GM19328 (cell line): Measurements from ENCODE around the gene BMI1.

Source experiments
- ATAC-seq: cut with Tn5 transposase; IDR thresholded peaks from one replicate; pipeline ENCODE4 v1.9.1; 2021; ENCODE audit warnings: mild to moderate bottlenecking, moderate library complexity; ENCODE audit not compliant: unreplicated experiment

BMI1 gene

DNA sequence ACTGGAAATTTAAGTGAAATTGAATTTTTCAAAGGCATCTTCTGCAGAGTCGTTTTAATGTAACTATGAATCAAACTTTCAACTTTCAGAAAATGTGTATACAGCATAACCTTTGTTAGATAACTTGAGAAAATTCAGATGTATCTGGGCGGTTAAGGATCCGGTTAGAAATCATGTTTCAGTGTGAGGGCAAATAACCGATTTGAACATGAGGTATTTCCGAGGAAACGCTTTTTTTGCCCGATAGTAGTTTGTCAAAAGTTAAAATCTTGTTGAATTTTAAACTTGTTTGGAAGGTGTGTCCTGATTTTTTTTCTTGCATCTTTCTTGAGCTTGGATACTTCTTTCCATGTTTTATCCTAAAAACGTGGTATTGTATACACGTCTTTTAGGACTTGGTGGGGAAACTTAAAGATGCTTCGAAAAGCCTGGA is 1.3 kb upstream of the BMI1 start:
- ATAC-seq: no peak

DNA sequence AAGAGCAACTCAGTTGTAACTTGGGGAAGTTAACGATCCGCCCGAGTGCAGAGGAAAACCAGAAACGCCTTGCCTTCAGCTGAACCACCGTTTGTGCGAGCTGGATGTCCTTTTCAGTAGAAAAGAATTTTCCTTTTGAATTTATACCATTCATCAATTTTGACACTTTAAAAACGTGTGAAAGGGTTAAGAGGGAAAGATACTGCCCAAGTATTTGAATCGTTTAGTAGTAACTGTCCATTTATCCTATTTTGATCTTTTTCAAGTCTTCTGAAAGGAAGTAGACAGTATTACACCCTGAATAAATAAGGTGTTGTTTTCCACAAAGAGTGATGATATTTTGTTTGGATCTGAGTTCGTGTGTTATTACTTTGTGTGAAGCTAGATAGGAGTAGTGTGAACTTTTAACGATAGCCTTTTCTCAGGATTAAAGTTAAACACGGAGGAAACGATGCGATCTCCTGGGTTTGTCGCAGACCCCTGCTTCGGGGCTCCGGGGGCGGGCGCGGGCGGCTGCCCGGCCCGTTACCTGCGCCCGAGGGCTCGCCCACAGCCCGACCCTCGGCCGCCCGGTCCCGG is 830 bp upstream of the BMI1 start:
- ATAC-seq: no peak

DNA sequence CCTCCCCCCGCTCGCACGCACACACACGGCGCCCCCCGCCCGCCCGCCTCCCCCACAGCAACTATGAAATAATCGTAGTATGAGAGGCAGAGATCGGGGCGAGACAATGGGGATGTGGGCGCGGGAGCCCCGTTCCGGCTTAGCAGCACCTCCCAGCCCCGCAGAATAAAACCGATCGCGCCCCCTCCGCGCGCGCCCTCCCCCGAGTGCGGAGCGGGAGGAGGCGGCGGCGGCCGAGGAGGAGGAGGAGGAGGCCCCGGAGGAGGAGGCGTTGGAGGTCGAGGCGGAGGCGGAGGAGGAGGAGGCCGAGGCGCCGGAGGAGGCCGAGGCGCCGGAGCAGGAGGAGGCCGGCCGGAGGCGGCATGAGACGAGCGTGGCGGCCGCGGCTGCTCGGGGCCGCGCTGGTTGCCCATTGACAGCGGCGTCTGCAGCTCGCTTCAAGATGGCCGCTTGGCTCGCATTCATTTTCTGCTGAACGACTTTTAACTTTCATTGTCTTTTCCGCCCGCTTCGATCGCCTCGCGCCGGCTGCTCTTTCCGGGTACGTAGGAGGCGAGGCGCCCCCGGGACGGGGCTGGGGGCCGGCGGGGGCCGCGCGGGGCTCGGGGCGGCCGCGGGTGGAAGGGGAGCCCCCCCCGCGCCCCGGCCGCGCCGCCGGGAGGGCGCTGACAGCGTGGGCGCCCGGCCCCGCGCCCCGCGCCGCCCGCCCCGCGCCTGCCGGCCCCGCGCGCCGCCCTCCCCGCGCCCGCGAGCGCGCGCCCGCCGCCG is 441 bp downstream of the BMI1 start:
- ATAC-seq: no peak

- no peak for ATAC-seq
Observed at GRCh38 chr10:22321924-22322640, 1.2 kb downstream of the BMI1 start.

GRCh38 chr10:22322641-22323160 is 1.8 kb downstream of the BMI1 start:
- ATAC-seq: no peak

DNA sequence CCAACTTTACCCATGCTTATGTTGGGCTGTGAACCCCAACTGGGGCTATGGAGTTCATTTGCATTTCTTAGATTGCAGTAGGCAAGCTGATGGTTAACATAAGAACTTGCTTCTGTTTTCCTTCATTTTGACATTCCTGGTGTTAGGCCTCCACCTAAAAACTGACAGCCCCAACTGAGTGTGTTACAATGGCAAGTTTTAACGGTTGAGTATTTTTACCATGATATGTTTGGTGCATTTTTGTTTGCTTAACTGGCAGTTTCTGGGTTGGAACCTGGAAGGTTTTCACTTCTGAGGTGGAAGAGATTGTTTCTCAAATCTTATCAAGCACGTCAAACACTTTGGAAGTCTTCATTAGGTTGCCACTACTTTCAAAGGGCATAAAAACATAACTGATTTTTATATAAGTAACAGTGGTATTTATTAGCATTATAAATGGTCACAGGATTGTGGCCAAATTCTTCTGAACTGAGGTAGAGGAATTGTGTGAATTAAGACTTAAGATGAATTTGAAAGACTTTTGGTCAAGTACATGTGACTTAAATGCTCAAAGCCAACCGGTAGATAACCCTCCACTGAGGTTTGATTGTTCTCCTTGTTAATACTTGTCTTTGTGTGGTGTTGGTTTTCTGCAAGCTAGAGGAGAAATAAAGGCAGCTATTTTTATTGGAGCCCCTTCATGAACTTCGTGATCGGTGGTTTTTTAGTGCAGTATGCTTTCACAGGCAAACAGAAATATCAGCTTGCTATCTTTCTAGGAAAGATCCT is 2.8 kb downstream of the BMI1 start:
- no peak for ATAC-seq

DNA sequence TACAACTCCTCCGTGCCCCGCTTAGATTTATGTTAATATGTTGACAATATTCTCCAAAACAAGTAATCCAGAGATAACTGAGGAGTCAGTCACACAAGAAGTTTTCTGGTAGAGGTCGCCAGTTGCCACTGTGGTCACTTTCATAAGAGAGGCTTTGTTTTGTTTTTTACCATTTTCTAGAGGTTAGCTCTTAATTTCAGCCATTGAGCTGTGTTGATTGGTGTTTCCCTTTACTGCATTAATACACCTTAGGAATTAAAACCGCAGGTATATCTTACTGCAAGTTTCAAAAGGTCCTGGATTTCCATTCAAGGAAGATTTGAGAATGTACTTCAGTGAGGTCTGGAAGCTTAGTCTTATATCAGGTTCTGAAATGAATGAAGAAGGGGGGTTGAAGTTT is 3.5 kb downstream of the BMI1 start:
- no peak for ATAC-seq

GRCh38 chr10:22324893-22325271 is 4.0 kb downstream of the BMI1 start:
- no peak for ATAC-seq

- ATAC-seq: no peak
Observed at GRCh38 chr10:22325272-22326144, 4.6 kb downstream of the BMI1 start.

DNA sequence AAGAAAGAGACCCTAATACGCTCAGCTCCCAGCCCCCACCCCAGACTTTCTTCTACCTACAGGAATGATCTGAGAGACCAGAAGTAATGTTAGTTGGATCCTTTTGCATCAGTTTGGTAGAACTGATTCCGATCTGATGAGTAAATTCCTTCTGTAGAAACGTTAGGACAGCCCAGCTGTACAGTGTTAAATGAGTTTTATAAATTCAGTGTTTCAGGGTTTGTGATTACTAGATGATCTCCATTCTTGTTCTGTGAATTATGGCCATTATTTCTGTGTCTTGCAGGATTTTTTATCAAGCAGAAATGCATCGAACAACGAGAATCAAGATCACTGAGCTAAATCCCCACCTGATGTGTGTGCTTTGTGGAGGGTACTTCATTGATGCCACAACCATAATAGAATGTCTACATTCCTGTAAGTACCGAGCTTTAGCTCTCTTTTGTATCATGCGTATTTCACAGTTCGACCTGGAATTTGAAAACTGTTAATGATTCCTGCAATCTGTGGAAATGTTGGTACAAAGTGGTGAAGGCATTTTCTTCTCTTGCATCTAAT is 5.3 kb downstream of the BMI1 start:
- ATAC-seq: no peak

DNA sequence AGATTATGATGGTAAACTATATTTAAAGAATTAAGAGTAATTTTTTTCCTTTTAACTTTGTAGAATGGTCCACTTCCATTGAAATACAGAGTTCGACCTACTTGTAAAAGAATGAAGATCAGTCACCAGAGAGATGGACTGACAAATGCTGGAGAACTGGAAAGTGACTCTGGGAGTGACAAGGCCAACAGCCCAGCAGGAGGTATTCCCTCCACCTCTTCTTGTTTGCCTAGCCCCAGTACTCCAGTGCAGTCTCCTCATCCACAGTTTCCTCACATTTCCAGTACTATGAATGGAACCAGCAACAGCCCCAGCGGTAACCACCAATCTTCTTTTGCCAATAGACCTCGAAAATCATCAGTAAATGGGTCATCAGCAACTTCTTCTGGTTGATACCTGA is 8.3 kb downstream of the BMI1 start:
- ATAC-seq: no peak

DNA sequence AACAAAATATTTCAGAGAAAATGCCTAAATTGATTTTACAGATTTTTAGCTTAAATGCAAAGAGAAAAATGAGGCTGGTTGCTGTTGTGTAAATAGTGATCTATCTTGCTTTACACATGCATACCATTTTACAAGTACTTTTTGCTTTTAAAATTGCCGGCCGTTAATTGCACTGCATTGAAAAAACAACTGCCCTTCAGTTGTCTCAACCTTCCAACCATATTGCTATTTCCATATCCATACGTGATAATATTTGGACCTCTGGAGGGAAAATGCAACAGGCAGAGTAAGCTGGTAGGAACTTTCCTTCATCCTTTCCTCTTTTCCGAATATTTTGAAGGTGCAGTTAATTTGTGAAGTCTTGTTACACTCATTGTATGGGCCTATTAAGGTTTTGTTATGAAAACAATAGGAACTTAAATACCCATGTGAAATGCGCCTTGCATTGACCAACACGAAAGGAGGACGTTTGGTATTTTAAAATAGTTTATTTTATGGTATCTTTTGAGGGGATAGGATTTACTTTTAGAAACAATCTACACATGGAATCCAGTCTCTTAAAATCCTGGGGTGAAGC is 11.3 kb downstream of the BMI1 start:
- ATAC-seq: no peak

GRCh38 chr10:22333167-22333974 is 12.5 kb downstream of the BMI1 start:
- ATAC-seq: no peak

DNA sequence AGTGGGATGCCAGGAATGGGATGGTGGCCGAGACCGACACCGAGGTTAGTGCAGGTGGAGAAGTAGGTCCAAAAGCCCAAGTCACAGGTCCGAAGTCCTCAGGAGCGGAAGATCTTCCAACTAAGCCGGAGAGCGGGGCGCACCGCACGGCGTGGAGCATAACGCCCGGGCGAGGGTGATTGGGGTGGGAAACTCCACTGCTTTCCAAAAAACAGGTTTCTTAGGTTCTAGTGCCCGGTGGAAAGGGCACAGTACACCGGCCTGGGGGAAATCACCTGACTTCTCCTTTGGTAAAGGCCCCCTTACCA is 13.0 kb downstream of the BMI1 start:
- no peak for ATAC-seq

DNA sequence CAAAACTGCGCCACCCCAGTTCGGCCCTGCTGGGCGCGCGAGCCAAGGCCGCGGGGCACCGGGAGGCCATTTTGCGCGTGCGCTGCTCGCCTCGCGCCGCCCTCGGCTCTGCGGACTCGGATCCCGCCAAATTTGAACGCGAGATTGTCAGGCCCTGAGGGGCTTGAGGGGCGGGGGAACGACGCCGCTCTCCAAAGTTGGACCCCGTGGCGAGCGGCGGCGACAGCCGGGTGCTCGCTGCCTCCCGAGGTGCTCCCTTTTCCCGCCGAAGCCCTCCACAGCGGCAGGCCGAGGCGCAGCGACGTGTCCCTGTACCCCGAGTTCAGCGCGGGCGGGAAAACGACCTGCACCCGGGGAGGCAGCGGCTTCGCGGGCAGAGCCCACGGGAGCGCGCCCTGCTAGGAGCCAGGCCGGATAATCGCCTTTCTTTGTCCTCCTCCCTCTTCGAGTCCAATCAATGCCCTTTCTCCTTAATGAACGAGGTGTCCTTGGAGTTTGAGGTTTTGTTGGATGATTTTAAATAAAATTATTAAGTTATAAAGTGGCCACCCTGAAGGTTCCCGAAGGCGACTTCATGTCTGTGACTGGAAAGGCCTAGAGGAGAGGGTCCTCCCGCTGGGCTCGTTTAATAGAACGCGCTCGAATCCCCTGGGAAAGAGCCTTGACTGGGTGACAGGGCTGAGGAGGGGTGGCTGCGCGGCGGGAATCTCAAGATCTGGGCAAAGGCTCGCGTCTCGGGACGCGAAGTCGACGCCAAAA is 13.7 kb downstream of the BMI1 start:
- no peak for ATAC-seq

DNA sequence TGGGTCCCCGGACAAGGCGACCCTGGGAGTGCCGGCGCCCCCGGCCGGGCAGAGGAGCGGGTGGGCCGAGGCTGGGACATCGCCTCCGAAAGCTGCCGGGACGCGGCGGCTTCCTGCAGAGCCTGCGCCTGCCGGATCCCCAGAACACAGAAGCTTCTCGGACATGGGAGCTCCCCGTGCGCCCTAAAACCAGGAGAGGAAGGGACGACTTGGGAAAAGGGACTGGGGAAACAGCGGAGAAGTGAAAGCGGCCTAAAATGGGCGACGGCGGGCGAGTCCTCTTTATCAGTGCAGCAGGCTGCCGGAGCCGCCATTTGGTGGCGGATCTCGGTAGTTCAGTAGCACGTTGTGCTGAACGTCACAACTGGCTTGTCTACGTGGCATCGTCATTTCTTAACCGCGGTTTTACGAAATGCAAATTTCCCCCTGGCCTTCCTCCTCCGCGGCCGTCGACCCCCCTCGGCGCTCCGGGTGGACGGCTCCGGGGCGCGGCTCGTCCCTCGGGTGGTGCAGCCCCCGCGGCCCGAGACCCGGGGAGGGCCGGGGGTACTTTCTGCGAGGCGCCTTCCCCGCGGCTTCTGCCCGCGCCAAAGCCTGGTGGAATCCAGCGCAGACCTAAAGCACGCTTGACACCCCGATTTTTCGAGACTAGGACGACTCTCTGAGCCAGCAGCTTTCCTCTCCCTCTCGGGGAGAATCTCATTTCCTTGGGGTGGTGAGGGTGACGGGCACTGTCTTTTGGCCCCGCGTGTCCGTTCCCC is 14.5 kb downstream of the BMI1 start:
- no peak for ATAC-seq

DNA sequence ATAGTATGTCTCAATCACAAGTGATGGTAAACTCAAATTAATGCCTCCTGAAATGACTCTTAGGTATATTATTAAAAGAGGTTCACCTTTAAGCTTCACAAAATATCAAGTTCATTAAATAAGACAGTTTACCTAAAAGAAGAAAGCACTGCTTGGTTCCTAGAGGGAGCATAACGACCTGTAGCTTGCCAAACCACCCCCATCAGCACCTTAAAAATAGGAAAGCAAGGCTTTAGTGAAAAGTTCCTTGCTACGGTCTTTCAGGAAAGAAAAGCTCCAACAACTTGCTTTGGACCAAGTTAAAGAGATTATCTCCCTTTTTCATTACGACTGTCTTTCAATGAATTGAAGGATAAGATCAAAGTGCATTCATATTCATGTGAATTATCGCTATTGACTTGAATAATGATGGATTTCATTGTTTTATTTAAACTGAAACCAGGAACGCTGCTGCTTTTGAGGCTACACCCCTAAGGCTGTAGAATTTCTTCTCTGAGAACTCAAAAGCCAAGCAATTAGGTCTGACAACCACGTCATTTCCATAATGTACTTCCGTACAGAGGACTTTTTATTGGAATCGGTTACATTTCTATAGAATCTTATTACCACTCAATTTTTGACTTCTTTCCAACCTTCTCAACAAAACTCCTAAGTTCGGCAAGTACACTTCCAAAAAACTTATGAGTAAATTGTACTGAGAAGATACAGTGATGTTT is 17.4 kb downstream of the BMI1 start:
- no peak for ATAC-seq
